CD14-positive monocyte (primary cell): ENCODE results near the gene CDK7. TPM values are rescaled to one million over a fixed set of nuclear protein-coding genes. Genes with fewer than 3 reads are reported as not detected.

Source experiments
- DNase-seq, 3 donors: peaks; one replicate each; pipeline ENCODE4 v3.0.0-alpha.2; 2011 to 2022
- H2AFZ ChIP-seq: 2 replicates; pipeline ENCODE4 v1.6.0; 2012; ENCODE audit warnings: mild to moderate bottlenecking, low read depth, low read length, inconsistent platforms; ENCODE audit not compliant: insufficient read depth, poor library complexity, severe bottlenecking
- H3K27ac ChIP-seq, 2 donors: 1 replicate in 1 of 2; 2 replicates in 1 of 2; pipeline ENCODE4 v1.5.1; 2012 to 2013; ENCODE audit warnings: low read length in 2 of 2, control low read depth in 1 of 2, inconsistent platforms in 1 of 2, low read depth in 1 of 2, mild to moderate bottlenecking in 1 of 2
- H3K27me3 ChIP-seq, 2 donors: one replicate each; pipeline versions ENCODE4 v1.6.0 to v1.6.1; 2011 to 2013; ENCODE audit warnings: low read length in 2 of 2; ENCODE audit not compliant: control insufficient read depth in 2 of 2, insufficient read depth in 2 of 2
- H3K36me3 ChIP-seq, 2 donors: replicated peaks in 1 of 2; 1 replicate in 1 of 2; 2 replicates in 1 of 2; pipeline versions ENCODE4 v1.5.1 to v1.6.1; 2012 to 2013; ENCODE audit warnings: low read length in 2 of 2, control low read depth in 1 of 2, inconsistent platforms in 1 of 2, mild to moderate bottlenecking in 1 of 2; ENCODE audit not compliant: insufficient read depth in 2 of 2, control insufficient read depth in 1 of 2
- H3K4me1 ChIP-seq, 2 donors: 1 replicate in 1 of 2; 2 replicates in 1 of 2; pipeline versions ENCODE4 v1.5.1 to v1.6.1; 2012 to 2013; ENCODE audit warnings: low read length in 2 of 2, control low read depth in 1 of 2, inconsistent platforms in 1 of 2, mild to moderate bottlenecking in 1 of 2, moderate library complexity in 1 of 2; ENCODE audit not compliant: insufficient read depth in 2 of 2, control insufficient read depth in 1 of 2
- H3K4me2 ChIP-seq: replicated peaks from 2 replicates; pipeline ENCODE3; 2012; ENCODE audit warnings: low read length, moderate library complexity, mild to moderate bottlenecking; ENCODE audit not compliant: poor library complexity, severe bottlenecking; ENCODE audit errors: extremely low read depth
- H3K4me3 ChIP-seq, 3 experiments: fragments of 200-600 bp in 1 of 3; sonication (generic) in 1 of 3; replicated peaks in 1 of 3; 1 replicate in 2 of 3; 2 replicates in 1 of 3; pipeline ENCODE4 v1.5.1; 2011 to 2013; ENCODE audit warnings: low read length in 3 of 3, mild to moderate bottlenecking in 3 of 3, control low read depth in 2 of 3, low read depth in 2 of 3, inconsistent platforms in 1 of 3, moderate library complexity in 1 of 3
- H3K79me2 ChIP-seq: 2 replicates; pipeline ENCODE4 v1.6.0; 2012; ENCODE audit warnings: mild to moderate bottlenecking, control low read depth, inconsistent platforms, low read length, moderate library complexity; ENCODE audit not compliant: insufficient read depth
- H3K9ac ChIP-seq: 2 replicates; pipeline ENCODE4 v1.6.0; 2017; ENCODE audit warnings: low read length, mild to moderate bottlenecking; ENCODE audit not compliant: insufficient read depth, poor library complexity, severe bottlenecking
- H3K9me3 ChIP-seq, 2 donors: replicated peaks in 1 of 2; 1 replicate in 1 of 2; 2 replicates in 1 of 2; pipeline versions ENCODE4 v1.5.1 to v1.6.1; 2012 to 2013; ENCODE audit warnings: low read length in 2 of 2, control low read depth in 1 of 2; ENCODE audit not compliant: control insufficient read depth in 1 of 2, insufficient read depth in 1 of 2
- H4K20me1 ChIP-seq: 2 replicates; pipeline ENCODE4 v1.6.0; 2012; ENCODE audit warnings: mild to moderate bottlenecking, low read length, control low read depth, moderate library complexity; ENCODE audit not compliant: insufficient read depth
- H3K27ac Mint-ChIP-seq, 7 donors: one replicate each; pipeline ENCODE4 v1.8.0; 2020; ENCODE audit warnings: mild to moderate bottlenecking in 7 of 7, mixed read lengths in 7 of 7, moderate library complexity in 6 of 7, inconsistent platforms in 2 of 7
- H3K27me3 Mint-ChIP-seq, 3 donors: one replicate each; pipeline ENCODE4 v1.8.0; 2021 to 2022; ENCODE audit warnings: low read depth in 3 of 3, mild to moderate bottlenecking in 3 of 3, mixed read lengths in 3 of 3, moderate library complexity in 3 of 3, inconsistent platforms in 1 of 3
- H3K36me3 Mint-ChIP-seq, 2 donors: one replicate each; pipeline ENCODE4 v1.8.0; 2020; ENCODE audit warnings: mixed read lengths in 2 of 2, inconsistent platforms in 1 of 2, mild to moderate bottlenecking in 1 of 2
- H3K4me1 Mint-ChIP-seq: one replicate; pipeline ENCODE4 v1.8.0; 2020; ENCODE audit warnings: mild to moderate bottlenecking, mixed read lengths
- H3K4me3 Mint-ChIP-seq, 2 donors: one replicate each; pipeline ENCODE4 v1.8.0; 2020; ENCODE audit warnings: mild to moderate bottlenecking in 2 of 2, mixed read lengths in 2 of 2, moderate library complexity in 1 of 2
- H3K9me3 Mint-ChIP-seq, 7 donors: one replicate each; pipeline ENCODE4 v1.8.0; 2020 to 2022; ENCODE audit warnings: mixed read lengths in 7 of 7, mild to moderate bottlenecking in 6 of 7, moderate library complexity in 6 of 7, inconsistent platforms in 2 of 7
- WGBS: methylation state at CpG from one replicate; pipeline ENCODE4 v1.1.5; 2013; ENCODE audit warnings: missing lambda C conversion rate; ENCODE audit not compliant: insufficient coverage; 5-methylcytosine and 5-hydroxymethylcytosine counted together
- intact Hi-C, 2 donors: fragments of 100-400 bp; cut with micrococcal nuclease; formaldehyde crosslinking; loops; one replicate each; pipeline versions ENCODE4 v1.15.0 to v1.15.1; 2023
- polyA plus RNA-seq, 3 donors: library from polyadenylated mRNA; depleted of rRNA in 1 of 3; unstranded in 2 of 3; stranded (reverse) in 1 of 3; fragments of 300-500 nt in 2 of 3; fragments of >200 nt in 1 of 3; fragmentation: Illumina TruSeq in 2 of 3; gene quantifications; 1 replicate in 2 of 3; 2 replicates in 1 of 3; pipeline ENCODE4 v1.2.3, GENCODE V29; 2012 to 2021
- TF ChIP-seq, protein P1 (sequence below): fragments of 200-600 bp; IDR thresholded peaks from one replicate; pipeline ENCODE4 v1.8.0; 2022; ENCODE audit warnings: antibody characterized with exemption, mild to moderate bottlenecking

CDK7 gene
- polyA plus RNA-seq, 3 donors: 12.4 to 20.4 (median 14.4) TPM

DNA sequence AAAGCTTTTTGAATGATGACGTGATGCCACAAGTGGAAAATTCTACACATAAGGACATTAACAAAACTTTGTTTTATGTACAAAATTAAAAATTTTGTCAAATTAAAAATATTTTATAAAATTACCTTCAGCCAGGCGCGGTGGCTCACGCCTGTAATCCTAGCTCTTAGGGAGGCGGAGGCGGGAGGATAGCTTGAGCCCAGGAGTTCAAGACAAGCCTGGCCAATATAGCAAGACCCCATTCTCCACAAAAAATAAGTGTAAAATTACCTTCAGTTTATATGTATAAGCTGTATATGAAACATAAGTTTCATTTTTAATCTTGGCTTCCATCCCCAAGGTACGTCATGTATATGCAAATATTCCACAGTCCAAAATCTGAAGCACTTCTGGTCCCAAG, 40.9 kb downstream of the CDK7 start:
- Histone ChIP-seq H3K79me2 (no peaks in the 10 kb centered on the region), H2AFZ (no peak overlapping the region), H3K9me3 (no peaks in the 10 kb centered on the region), H3K27ac (no peak overlapping the region), H3K36me3 (peaks cover 50 to 91% of the 10 kb centered on the region in 2 donors), H4K20me1 (no peaks in the 10 kb centered on the region), H3K27me3 (no peaks in the 10 kb centered on the region), H3K9ac (no peak overlapping the region), H3K4me3 (no peak overlapping the region), H3K4me1 (no peaks in the 10 kb centered on the region), H3K4me2 (no peak overlapping the region)
- Mint-ChIP-seq H3K36me3 (peaks cover 66 to 88% of the 10 kb centered on the region in 2 donors), H3K27me3 (no peaks in the 10 kb centered on the region), H3K27ac (no peak overlapping the region), H3K4me3 (no peak overlapping the region), H3K4me1 (peaks cover 1% of the 10 kb centered on the region), H3K9me3 (no peaks in the 10 kb centered on the region)
- intact Hi-C loops: no loop called here
- WGBS: no CpG with 5 or more reads among the region's 7 CpGs
- TF ChIP-seq, protein P1, sequence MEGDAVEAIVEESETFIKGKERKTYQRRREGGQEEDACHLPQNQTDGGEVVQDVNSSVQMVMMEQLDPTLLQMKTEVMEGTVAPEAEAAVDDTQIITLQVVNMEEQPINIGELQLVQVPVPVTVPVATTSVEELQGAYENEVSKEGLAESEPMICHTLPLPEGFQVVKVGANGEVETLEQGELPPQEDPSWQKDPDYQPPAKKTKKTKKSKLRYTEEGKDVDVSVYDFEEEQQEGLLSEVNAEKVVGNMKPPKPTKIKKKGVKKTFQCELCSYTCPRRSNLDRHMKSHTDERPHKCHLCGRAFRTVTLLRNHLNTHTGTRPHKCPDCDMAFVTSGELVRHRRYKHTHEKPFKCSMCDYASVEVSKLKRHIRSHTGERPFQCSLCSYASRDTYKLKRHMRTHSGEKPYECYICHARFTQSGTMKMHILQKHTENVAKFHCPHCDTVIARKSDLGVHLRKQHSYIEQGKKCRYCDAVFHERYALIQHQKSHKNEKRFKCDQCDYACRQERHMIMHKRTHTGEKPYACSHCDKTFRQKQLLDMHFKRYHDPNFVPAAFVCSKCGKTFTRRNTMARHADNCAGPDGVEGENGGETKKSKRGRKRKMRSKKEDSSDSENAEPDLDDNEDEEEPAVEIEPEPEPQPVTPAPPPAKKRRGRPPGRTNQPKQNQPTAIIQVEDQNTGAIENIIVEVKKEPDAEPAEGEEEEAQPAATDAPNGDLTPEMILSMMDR: no peak
- DNase-seq: no peak

DNA sequence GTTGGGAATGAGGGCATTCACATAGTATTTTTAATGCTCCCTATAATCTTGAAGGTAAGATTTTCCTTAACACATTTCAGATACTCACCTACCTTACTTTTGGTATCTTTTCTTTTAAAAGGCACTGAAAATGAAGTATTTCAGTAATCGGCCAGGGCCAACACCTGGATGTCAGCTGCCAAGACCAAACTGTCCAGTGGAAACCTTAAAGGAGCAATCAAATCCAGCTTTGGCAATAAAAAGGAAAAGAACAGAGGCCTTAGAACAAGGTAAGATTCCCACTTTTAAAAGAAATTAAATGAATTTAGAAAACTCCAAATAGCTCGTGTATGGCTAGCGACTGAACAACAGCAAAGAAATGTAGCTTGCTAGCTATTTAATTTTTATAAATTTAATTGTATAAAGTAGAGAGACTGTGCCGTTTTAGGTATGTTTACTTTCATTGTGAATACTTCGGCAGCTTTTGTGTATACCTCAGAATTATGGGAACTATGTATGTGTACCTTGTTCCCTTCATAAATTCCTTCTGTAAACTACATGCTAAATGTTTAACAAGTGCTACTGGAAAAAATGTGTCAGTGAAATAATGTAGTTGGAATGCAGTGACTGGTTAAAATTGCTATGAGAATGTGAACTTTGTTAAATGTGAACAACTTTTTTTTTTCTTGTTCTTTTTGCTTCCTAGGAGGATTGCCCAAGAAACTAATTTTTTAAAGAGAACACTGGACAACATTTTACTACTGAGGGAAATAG, 41.9 kb downstream of the CDK7 start:
- no peaks in the 10 kb centered on the region for H3K9me3 Mint-ChIP-seq
- H3K27me3 ChIP-seq: no peaks in the 10 kb centered on the region
- no peak overlapping the region for H2AFZ ChIP-seq
- peaks cover 68 to 88% of the 10 kb centered on the region in 2 donors for H3K36me3 Mint-ChIP-seq
- H3K27ac Mint-ChIP-seq: peak overlapping the region in 1 of 7 donors; percentile 66
- no peak overlapping the region for H3K4me3 Mint-ChIP-seq
- H3K79me2 ChIP-seq: no peaks in the 10 kb centered on the region
- DNase-seq: no peak
- peaks cover 51 to 91% of the 10 kb centered on the region in 2 donors for H3K36me3 ChIP-seq
- no peaks in the 10 kb centered on the region for H3K4me1 Mint-ChIP-seq
- no peaks in the 10 kb centered on the region for H3K9me3 ChIP-seq
- H3K4me2 ChIP-seq: no peak overlapping the region
- no peak overlapping the region for H3K4me3 ChIP-seq
- H3K9ac ChIP-seq: no peak overlapping the region
- no peaks in the 10 kb centered on the region for H4K20me1 ChIP-seq
- H3K27ac ChIP-seq: no peak overlapping the region
- WGBS: 100% methylated on average over 1 of the region's 5 CpGs
- no peaks in the 10 kb centered on the region for H3K27me3 Mint-ChIP-seq
- no peaks in the 10 kb centered on the region for H3K4me1 ChIP-seq
- intact Hi-C loops: no loop called here
- TF ChIP-seq, protein P1: no peak
